SK-N-SH (cell line): ENCODE data around the gene ASCL2. TPM values are rescaled to one million over a fixed set of nuclear protein-coding genes. Genes with fewer than 3 reads are reported as not detected.

ENCODE experiments used
- CTCF ChIA-PET: fragments of 300-600, 350-600 bp; formaldehyde crosslinking; extraction: SDS; loops from one replicate; lab custom pipeline; 2021; lab: Yijun Ruan, JAX
- POLR2A ChIA-PET: fragments of 350-600 bp; sonication (Branson Sonifier 250); formaldehyde crosslinking; extraction: SDS; loops from one replicate; lab custom pipeline; 2020; ENCODE audit warnings: antibody characterized with exemption, inconsistent platforms; lab: Yijun Ruan, JAX
- DNase-seq: peaks from one replicate; pipeline ENCODE4 v3.0.0; 2012
- H2AFZ ChIP-seq: fragments of 200-600 bp; sonication (generic); 2 replicates; pipeline ENCODE4 v1.8.1; 2016; ENCODE audit warnings: antibody characterized with exemption, mild to moderate bottlenecking, low read depth
- H3F3A ChIP-seq: fragments of 200-600 bp; sonication (generic); replicated peaks from 2 replicates; pipeline ENCODE3; 2016; ENCODE audit warnings: antibody characterized with exemption, mild to moderate bottlenecking; ENCODE audit not compliant: insufficient read depth
- H3K27ac ChIP-seq, 2 experiments: fragments of 200-500 bp in 1 of 2; fragments of 200-600 bp in 1 of 2; sonication (Bioruptor generic) in 1 of 2; sonication (generic), shearing (Covaris generic) in 1 of 2; 2 replicates each; pipeline versions ENCODE4 v1.5.1 to v1.6.1; 2014 to 2016; ENCODE audit warnings: low read depth in 2 of 2, inconsistent platforms in 1 of 2, low read length in 1 of 2, mild to moderate bottlenecking in 1 of 2, mixed read lengths in 1 of 2
- H3K27me3 ChIP-seq: fragments of 200-600 bp; sonication (generic), shearing (Covaris generic); 2 replicates; pipeline ENCODE4 v1.6.1; 2016; ENCODE audit warnings: mixed run types; ENCODE audit not compliant: insufficient read depth
- H3K36me3 ChIP-seq, 2 experiments: fragments of 200-500 bp in 1 of 2; fragments of 200-600 bp in 1 of 2; sonication (Bioruptor generic) in 1 of 2; sonication (generic) in 1 of 2; replicated peaks in 1 of 2; 2 replicates each; pipeline versions ENCODE3 to v1.5.1; 2014 to 2016; ENCODE audit warnings: low read length in 1 of 2, mild to moderate bottlenecking in 1 of 2; ENCODE audit not compliant: insufficient read depth in 2 of 2, control insufficient read depth in 1 of 2
- H3K4me1 ChIP-seq, 2 experiments: fragments of 200-500 bp in 1 of 2; fragments of 200-600 bp in 1 of 2; sonication (Bioruptor generic) in 1 of 2; sonication (generic), shearing (Covaris generic) in 1 of 2; 2 replicates each; pipeline versions ENCODE4 v1.5.1 to v1.6.1; 2014 to 2016; ENCODE audit warnings: low read depth in 1 of 2, low read length in 1 of 2, mixed run types in 1 of 2; ENCODE audit not compliant: insufficient read depth in 2 of 2, control insufficient read depth in 1 of 2
- H3K4me2 ChIP-seq: fragments of 200-600 bp; sonication (generic), shearing (Covaris generic); 2 replicates; pipeline ENCODE4 v1.6.1; 2017; ENCODE audit warnings: mixed run types
- H3K4me3 ChIP-seq, 2 experiments: fragments of 200-500 bp in 1 of 2; fragments of 200-600 bp in 1 of 2; sonication (Bioruptor generic) in 1 of 2; sonication (generic), shearing (Covaris generic) in 1 of 2; 2 replicates each; pipeline versions ENCODE4 v1.5.1 to v1.8.1; 2014 to 2016; ENCODE audit warnings: low read depth in 2 of 2, inconsistent platforms in 1 of 2, low read length in 1 of 2, mild to moderate bottlenecking in 1 of 2, mixed read lengths in 1 of 2, moderate library complexity in 1 of 2
- H3K79me2 ChIP-seq: fragments of 200-600 bp; sonication (generic); 2 replicates; pipeline ENCODE4 v1.8.1; 2017; ENCODE audit warnings: mild to moderate bottlenecking; ENCODE audit not compliant: insufficient read depth
- H3K9ac ChIP-seq: fragments of 200-600 bp; sonication (generic); 2 replicates; pipeline ENCODE4 v1.6.1; 2017; ENCODE audit warnings: mixed run types
- H3K9me2 ChIP-seq: fragments of 200-600 bp; sonication (generic); 2 replicates; pipeline ENCODE4 v1.6.1; 2017; ENCODE audit warnings: mixed run types
- H3K9me3 ChIP-seq: fragments of 200-600 bp; sonication (generic); 2 replicates; pipeline ENCODE4 v1.6.1; 2017; ENCODE audit warnings: mixed run types, mild to moderate bottlenecking, moderate library complexity
- H4K20me1 ChIP-seq: fragments of 200-600 bp; sonication (generic); 2 replicates; pipeline ENCODE4 v1.6.1; 2017; ENCODE audit warnings: mild to moderate bottlenecking, mixed run types; ENCODE audit not compliant: insufficient read depth
- CHD2 ChIP-seq: fragments of 150-350 bp; IDR thresholded peaks from 2 replicates; pipeline ENCODE4 v1.6.1; 2018; ENCODE audit warnings: low read length; ENCODE audit not compliant: partially characterized antibody
- ELF1 ChIP-seq: IDR thresholded peaks from 2 replicates; pipeline ENCODE4 v1.4.0; 2012
- EZH2phosphoT487 ChIP-seq: fragments of 200-600 bp; sonication (generic); IDR thresholded peaks from 2 replicates; pipeline ENCODE4 v1.6.1; 2017; ENCODE audit warnings: low read depth, mixed run types, mild to moderate bottlenecking, antibody characterized with exemption, moderate library complexity, borderline replicate concordance
- FOXM1 ChIP-seq: IDR thresholded peaks from 2 replicates; pipeline ENCODE4 v1.4.0; 2012; ENCODE audit warnings: low read depth, mild to moderate bottlenecking
- GATA2 ChIP-seq: sonication (generic); formaldehyde crosslinking; IDR thresholded peaks from 2 replicates; pipeline ENCODE4 v1.5.0; 2020; ENCODE audit warnings: mild to moderate bottlenecking, missing genetic modification reagents
- JUND ChIP-seq: IDR thresholded peaks from 2 replicates; pipeline ENCODE4 v1.4.0; 2012
- MEF2A ChIP-seq: IDR thresholded peaks from 2 replicates; pipeline ENCODE4 v1.4.0; 2012; ENCODE audit warnings: low read depth, borderline replicate concordance
- NFIC ChIP-seq: IDR thresholded peaks from 2 replicates; pipeline ENCODE4 v1.4.0; 2012; ENCODE audit warnings: borderline replicate concordance
- POLR2AphosphoS5 ChIP-seq: IDR thresholded peaks from 2 replicates; pipeline ENCODE4 v1.6.1; 2012; ENCODE audit warnings: low read depth, low read length
- RAD21 ChIP-seq: IDR thresholded peaks from 2 replicates; pipeline ENCODE4 v1.6.1; 2012; ENCODE audit warnings: mild to moderate bottlenecking, low read length
- RCOR1 ChIP-seq: fragments of 150-350 bp; IDR thresholded peaks from 2 replicates; pipeline ENCODE4 v1.6.1; 2017; ENCODE audit warnings: antibody characterized with exemption, low read length
- RXRA ChIP-seq: IDR thresholded peaks from 2 replicates; pipeline ENCODE4 v1.4.0; 2012; ENCODE audit warnings: low read depth, mild to moderate bottlenecking, borderline replicate concordance
- TAF1 ChIP-seq: IDR thresholded peaks from 2 replicates; pipeline ENCODE4 v1.6.1; 2012; ENCODE audit warnings: low read depth, mild to moderate bottlenecking, low read length, moderate library complexity, borderline replicate concordance
- TEAD4 ChIP-seq: IDR thresholded peaks from 2 replicates; pipeline ENCODE4 v1.4.0; 2012; ENCODE audit warnings: mild to moderate bottlenecking, borderline replicate concordance; ENCODE audit not compliant: insufficient read depth
- WGBS: methylation state at CpG from one replicate; pipeline ENCODE4 v1.1.6; 2017; ENCODE audit warnings: low lambda C conversion rate; 5-methylcytosine and 5-hydroxymethylcytosine counted together
- polyA plus RNA-seq, 3 experiments: library from polyadenylated mRNA; depleted of rRNA; stranded (reverse); fragments of >200 nt; gene quantifications; 2 replicates each; pipeline ENCODE4 v1.2.3, GENCODE V29; 2012
- TF ChIP-seq, protein P1 (sequence below): IDR thresholded peaks from 2 replicates; pipeline ENCODE4 v1.4.0; 2012; ENCODE audit warnings: low read depth, borderline replicate concordance
- TF ChIP-seq, protein P2 (sequence below): IDR thresholded peaks from 2 replicates; pipeline ENCODE4 v1.4.0; 2012; ENCODE audit warnings: low read depth, borderline replicate concordance

ASCL2 gene
- polyA plus RNA-seq, 1 of the 3 experiments (the other 2 are of a cell fraction): not detected

DNA sequence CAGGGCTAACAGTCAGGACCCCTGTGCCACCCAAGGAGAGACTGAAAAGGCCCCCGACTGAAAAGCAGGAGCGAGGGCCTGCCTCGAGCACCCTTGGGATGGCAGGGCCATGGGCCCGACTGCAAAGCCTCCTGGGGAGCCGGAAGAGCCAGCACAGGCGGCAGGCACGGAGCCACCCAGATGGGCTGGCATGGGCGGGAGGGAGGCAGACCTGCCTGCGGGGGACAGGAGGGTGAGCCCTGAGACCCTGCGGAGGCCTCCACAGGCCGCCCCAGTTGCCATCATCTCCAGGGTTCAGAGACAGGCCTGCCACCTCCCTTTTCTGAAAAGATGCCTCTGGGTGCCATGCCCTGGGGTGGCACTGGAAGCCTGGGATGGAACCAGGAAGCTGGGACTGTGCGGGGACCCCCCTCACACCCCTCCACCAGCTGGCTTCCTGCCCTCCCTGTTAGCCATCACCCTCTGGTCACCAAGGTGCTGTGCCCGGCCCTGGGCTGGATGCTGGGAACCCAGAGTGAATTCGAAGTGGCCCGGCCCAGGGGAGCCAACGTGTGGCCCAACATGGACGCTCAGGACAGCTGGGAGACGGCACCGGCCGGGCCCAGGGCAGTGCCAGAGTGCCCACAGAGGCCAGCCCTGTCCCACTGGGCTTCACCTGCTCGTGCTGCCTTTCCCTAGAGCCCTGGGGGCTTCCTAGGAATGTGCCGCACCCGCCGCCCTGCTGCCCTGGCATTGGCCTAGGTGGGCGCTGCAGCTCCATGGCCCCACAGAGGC lies 45.2 kb upstream of the ASCL2 start:
- Histone ChIP-seq H3K9ac (no peak overlapping the region), H3K27me3 (no peaks in the 10 kb centered on the region), H3K9me2 (no peaks in the 10 kb centered on the region), H2AFZ (peak overlapping the region; percentile 79; the same call in 1 of the 2 replicates), H3F3A (no peaks in the 10 kb centered on the region), H3K79me2 (no peaks in the 10 kb centered on the region), H3K36me3 (no peaks in the 10 kb centered on the region), H3K4me2 (no peak overlapping the region), H3K4me3 (no peak overlapping the region), H3K27ac (peak overlapping the region in 1 of 2 experiments; percentile 62; a peak in 2 of 4 replicates), H3K9me3 (no peaks in the 10 kb centered on the region), H4K20me1 (no peaks in the 10 kb centered on the region), H3K4me1 (peaks cover 26% of the 10 kb centered on the region in 2 experiments; a peak in 3 of 4 replicates)
- DNase-seq: no peak
- ChIA-PET CTCF (interaction anchor here (2.8 to 10.5 kb wide), 2 partner anchors 11 to 105 kb away, joined by 23 to 101 read pairs; no protein-coding TSS in a partner anchor), POLR2A (interaction anchor here (1.7 kb wide), 1 partner anchor 63 kb away, joined by 5 read pairs; no protein-coding TSS in a partner anchor)
- TF ChIP-seq JUND (no peak), CHD2 (no peak), FOXM1 (no peak), GATA2 (CRISPR knock-in tag) (no peak), RAD21 (no peak), RCOR1 (no peak), EZH2phosphoT487 (no peak), TAF1 (no peak), RXRA (no peak), TEAD4 (no peak), POLR2AphosphoS5 (no peak), MEF2A (no peak), NFIC (no peak), ELF1 (no peak)
- TF ChIP-seq, protein P1, sequence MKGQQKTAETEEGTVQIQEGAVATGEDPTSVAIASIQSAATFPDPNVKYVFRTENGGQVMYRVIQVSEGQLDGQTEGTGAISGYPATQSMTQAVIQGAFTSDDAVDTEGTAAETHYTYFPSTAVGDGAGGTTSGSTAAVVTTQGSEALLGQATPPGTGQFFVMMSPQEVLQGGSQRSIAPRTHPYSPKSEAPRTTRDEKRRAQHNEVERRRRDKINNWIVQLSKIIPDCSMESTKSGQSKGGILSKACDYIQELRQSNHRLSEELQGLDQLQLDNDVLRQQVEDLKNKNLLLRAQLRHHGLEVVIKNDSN: no peak
- TF ChIP-seq, protein P2, sequence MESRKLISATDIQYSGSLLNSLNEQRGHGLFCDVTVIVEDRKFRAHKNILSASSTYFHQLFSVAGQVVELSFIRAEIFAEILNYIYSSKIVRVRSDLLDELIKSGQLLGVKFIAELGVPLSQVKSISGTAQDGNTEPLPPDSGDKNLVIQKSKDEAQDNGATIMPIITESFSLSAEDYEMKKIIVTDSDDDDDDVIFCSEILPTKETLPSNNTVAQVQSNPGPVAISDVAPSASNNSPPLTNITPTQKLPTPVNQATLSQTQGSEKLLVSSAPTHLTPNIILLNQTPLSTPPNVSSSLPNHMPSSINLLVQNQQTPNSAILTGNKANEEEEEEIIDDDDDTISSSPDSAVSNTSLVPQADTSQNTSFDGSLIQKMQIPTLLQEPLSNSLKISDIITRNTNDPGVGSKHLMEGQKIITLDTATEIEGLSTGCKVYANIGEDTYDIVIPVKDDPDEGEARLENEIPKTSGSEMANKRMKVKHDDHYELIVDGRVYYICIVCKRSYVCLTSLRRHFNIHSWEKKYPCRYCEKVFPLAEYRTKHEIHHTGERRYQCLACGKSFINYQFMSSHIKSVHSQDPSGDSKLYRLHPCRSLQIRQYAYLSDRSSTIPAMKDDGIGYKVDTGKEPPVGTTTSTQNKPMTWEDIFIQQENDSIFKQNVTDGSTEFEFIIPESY: no peak
- 50% methylated on average over 2 of the region's 25 CpGs for WGBS
